ENCODE results near the gene ARL13A.

GRCh38 chrX:100924375-100924774, 45.1 kb upstream of the ARL13A start:
- TF ChIP-seq, protein P1, sequence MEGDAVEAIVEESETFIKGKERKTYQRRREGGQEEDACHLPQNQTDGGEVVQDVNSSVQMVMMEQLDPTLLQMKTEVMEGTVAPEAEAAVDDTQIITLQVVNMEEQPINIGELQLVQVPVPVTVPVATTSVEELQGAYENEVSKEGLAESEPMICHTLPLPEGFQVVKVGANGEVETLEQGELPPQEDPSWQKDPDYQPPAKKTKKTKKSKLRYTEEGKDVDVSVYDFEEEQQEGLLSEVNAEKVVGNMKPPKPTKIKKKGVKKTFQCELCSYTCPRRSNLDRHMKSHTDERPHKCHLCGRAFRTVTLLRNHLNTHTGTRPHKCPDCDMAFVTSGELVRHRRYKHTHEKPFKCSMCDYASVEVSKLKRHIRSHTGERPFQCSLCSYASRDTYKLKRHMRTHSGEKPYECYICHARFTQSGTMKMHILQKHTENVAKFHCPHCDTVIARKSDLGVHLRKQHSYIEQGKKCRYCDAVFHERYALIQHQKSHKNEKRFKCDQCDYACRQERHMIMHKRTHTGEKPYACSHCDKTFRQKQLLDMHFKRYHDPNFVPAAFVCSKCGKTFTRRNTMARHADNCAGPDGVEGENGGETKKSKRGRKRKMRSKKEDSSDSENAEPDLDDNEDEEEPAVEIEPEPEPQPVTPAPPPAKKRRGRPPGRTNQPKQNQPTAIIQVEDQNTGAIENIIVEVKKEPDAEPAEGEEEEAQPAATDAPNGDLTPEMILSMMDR (IDR thresholded peaks at IDR 0.05; ENCODE audit: poor library complexity): no peak
- no peak for TF ChIP-seq EZH2 (IDR thresholded peaks at IDR 0.05; ENCODE audit: borderline replicate concordance)
- TF ChIP-seq EZH2phosphoT487 (IDR thresholded peaks at IDR 0.05; ENCODE audit: low read depth, severe bottlenecking, unreplicated experiment): no peak
